Activated CD8-positive, alpha-beta memory T cell treated with anti-CD3 and anti-CD28 coated beads, Interleukin-2, amount 50 U/mL, for 1 hour (primary cell): ENCODE measurements around the gene NYAP1.
A peak's percentile ranks its signal among the peaks of the same experiment; 100 is the strongest.
"Not testable (repeated sequence)": the region's sequence is repeated elsewhere in the genome, so short reads cannot be mapped to it uniquely, and the experiment has no call there.

Experiments
- DNase-seq: peaks from one replicate; pipeline ENCODE4 v3.0.0-alpha.2; 2020; ENCODE audit errors: extremely low read depth

The NYAP1 gene

DNA sequence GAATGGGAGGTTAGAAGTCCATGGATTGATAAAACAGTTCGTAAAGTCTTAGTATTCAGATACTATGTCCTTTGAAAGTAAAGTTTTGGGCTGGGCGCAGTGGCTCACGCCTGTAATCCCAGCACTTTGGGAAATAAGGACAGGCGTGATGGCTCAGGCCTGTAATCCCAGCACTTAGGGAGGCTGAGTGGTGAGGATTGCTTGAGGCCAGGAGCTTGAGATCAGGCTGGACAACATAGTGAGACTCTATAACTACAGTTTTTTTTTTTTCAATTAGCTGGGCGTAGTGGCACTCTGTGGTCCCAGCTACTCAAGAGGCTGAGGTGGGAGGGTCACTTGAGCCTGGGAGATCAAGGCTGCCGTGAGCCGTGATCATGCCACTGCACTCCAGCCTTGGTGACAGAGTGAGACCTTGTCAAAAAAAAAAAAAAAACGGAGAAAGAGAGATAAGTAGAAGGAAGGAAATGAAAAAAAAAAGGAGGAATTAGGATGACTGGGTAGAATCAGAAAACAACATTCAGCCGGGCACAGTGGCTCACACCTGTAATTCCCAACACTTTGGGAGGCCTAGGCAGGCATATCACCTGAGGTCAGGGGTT is 29.6 kb downstream of the NYAP1 start:
- no peak for DNase-seq

- no peak for DNase-seq
These were observed 31.4 kb downstream of the NYAP1 start for GRCh38 chr7:100515072-100515532.

DNA sequence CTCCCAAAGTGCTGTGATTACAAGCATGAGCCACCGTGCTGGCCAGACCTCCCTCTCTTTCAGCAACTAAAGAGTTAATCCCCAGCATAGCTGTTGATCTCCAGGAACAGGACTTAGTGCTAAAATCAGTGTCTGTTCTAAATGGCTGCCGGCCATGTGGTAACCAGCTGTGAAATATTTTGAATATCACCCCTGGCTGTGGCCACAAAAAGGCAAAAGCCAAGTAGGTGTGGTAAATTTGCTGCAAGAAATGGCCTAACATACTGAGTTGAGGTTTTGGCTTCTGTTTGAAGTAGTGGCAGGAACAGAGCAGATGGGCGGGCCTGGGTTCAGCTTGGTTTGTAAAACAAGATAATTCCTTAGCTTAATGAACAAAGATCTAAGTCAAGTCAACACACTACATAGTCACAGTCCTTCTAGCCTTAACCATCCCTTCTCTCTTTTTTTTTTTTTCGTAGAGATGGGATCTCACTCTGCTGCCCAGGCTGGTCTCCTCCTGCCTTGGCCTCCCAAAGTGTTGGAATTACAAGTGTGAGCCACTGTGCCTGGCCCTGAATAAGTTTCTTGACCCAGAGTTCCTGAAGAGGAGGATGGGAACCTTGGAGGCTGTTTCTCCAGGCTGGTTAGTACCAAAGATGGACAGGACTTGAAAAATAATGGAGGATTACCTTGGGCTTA is 32.5 kb downstream of the NYAP1 start:
- peak; percentile 8 for DNase-seq

GRCh38 chr7:100517305-100517704 is 33.6 kb downstream of the NYAP1 start:
- no peak for DNase-seq

DNA sequence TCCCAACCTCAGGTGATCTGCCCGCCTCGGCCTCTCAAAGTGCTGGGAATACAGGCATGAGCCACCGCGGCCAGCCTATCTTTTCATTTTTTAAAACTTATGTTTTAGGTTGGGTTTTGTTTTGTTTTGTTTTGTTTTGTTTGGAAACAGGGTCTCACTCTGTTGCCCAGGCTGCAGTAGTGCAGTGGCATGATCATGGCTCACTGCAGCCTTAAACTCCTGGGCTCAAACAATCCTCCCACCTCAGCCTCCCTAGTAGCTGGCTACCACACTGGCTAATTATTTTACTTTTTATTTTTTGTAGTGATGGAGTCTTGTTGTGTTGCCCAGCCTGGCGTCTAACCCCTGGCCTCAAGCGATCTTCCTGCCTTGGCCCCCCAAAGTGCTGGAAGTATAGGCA is 35.9 kb downstream of the NYAP1 start:
- no peak for DNase-seq

- no peak for DNase-seq
These were observed 36.4 kb downstream of the NYAP1 start for GRCh38 chr7:100520138-100520537.

DNA sequence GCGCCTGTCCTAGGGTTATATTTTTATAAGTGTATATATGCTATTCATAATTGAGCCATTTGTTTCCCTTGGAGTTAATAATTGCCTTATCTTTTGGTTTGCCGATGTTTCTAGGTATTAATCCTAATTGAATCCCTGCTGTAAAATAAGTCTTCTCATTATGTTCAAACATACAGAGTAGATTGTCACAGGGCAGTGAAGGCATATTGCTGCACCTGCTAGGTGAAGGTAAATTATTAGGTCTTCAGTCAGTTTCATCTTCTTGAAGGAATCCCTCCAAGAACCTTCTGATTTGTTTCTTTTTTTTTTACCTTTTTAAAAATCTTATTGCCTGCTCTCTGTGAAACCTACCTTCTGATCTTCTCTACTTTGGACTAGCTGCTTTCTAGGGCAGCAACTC is 37.3 kb downstream of the NYAP1 start:
- no peak for DNase-seq

- not testable (repeated sequence) for DNase-seq
These were observed 38.3 kb downstream of the NYAP1 start for GRCh38 chr7:100521909-100522593.

GRCh38 chr7:100523192-100523591 is 39.5 kb downstream of the NYAP1 start:
- DNase-seq: not testable (repeated sequence)

DNA sequence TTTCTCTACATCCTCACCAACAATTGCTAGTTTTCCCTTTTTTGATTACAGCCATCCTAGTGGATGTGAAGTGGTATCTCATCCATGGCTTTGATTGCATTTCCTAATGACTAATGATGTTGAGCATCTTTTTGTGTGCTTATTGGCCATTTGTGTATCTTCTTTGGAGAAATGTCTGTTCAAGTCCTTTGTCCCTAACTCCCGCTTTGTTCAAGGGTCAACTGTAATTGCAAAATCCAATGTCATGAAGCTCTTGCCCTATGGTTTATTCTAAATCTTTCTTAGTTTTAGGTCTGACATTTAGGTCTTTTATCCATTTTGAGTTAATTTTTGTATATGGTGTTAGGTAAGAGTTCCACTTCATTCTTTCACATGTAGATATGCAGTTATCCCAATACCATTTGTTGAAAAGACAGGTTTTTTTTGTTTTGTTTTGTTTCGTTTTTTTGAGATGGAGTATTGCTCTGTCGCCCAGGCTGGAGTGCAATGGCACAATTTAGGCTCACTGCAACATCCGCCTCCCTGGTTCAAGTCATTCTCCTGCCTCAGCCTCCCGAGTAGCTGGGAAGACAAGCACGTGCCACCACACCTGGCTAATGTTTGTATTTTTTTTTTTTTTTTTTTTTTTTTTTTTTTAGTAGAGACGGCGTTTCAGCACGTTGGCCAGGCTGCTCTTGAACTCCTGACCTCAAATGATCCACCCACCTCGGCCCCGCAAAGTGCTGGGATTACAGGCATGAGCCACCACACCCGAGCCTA is 44.6 kb downstream of the NYAP1 start:
- DNase-seq: not testable (repeated sequence)

GRCh38 chr7:100532165-100533022 is 48.7 kb downstream of the NYAP1 start:
- DNase-seq: no peak

DNA sequence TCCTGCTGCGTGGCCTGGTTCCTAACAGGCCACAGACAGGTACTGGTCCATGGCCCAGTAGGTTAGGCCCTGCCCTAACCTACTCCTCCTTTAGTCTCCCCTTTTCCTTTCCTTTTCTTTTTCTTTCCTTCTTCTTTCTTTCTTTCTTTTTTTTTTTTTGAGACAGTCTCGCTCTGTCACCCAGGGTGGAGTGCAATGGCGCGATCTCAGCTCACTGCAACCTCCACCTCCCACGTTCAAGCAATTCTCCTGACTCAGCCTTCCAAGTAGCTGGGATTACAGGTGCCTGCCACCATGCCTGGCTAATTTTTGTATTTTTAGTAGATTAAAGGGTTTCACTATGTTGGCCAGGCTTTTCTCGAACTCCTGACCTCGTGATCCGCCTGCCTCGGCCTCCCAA is 52.3 kb downstream of the NYAP1 start:
- not testable (repeated sequence) for DNase-seq

- not testable (repeated sequence) for DNase-seq
These were observed 53.0 kb downstream of the NYAP1 start for GRCh38 chr7:100536695-100537094.

DNA sequence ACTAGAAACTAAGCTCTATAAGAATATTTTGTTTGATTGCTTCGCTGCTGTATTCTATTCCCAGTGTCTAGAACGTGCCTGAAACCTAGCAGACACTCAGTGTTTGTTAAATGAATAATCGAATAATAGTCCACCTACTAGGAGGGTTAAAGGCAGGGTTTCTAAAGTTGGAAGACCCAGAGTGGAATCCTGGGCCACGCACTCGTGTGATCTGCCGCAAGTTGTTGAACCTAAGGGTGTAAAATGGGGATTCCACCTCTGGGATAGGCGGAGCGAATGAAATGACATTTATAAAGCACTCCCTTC is 54.6 kb downstream of the NYAP1 start:
- DNase-seq: no peak

DNA sequence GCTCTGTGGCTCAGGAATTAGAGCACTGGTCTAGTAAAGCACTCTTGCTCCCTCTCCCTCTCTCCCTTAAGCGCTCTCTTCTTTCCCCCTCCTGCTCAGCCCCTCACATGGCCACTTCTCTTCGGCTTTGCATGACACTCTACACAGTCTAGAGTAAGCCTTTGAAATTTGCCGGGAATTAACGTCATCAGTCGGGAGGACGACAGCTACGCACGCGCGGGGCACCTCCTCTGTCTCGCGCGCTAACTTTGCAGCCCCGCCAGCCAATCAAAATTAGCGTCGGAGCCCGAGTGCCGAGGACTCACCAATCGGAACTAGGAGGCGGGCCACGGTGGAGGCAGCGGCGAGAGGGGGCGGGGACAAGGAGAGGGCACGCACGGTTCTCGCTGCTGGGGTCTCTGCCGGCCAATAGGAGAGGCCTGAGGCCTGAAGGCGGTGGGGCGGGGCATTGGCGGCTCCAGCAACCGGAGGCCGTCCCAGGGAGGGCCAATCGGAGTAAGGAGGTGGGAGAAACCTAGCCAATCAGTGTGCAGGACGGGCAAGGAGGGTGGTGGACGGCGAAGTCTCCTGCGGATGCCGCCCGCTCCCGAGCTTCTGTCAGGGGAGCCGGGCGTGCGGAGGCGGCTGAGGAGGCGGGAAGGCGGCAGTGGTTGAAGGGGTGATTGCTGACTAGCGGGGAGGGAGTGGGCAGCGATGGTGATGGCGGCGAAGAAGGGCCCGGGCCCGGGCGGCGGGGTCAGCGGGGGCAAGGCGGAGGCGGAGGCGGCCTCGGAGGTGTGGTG is 55.1 kb downstream of the NYAP1 start, which contains the start of gene AGFG2:
TSS of gene AGFG2 (plus strand) at position 550 of the 782 bp plus-strand sequence. CDS start at position 694, 144 bp downstream.
- peak; percentile 100 for DNase-seq

- no peak for DNase-seq
These were observed 55.8 kb downstream of the NYAP1 start for GRCh38 chr7:100539436-100540006.

GRCh38 chr7:100540073-100540723 is 56.5 kb downstream of the NYAP1 start:
- DNase-seq: no peak

DNA sequence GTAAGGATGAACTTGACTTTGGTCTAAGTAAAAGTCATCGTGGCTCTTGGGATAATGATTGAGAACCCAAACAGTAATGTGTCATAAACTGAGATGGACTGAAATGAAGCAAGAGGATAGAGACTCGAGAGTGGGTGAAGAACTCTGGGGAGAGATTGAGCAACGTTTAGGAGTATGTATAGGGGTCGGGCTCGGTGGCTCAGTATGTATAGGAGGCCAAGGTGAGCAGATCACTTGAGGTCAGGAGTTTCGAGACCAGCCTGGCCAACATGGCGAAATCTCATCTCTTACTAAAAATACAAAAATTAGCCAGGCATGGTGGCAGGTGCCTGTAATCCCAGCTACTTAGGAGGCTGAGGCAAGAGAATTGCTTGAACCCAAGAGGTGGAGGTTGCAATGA is 57.6 kb downstream of the NYAP1 start:
- DNase-seq: not testable (repeated sequence)

DNA sequence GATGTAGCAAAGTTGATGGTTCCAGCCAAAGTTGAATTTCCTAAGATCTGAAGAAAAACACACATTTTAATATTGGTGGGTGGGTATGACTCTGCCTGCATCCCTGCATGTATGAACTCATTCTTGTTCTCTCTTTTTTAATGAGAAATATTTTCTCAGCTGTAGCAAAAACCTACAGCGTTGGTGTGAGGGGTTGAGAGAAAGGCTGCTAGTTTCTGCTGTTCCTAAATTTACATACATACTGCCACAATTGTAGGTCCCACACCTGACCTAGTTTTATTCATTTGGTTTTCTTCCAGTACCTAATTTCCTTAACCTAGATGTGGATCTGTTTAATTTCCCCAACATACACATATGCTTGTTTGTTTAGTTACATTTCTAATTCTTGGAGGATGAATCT is 59.9 kb downstream of the NYAP1 start:
- DNase-seq: no peak

DNA sequence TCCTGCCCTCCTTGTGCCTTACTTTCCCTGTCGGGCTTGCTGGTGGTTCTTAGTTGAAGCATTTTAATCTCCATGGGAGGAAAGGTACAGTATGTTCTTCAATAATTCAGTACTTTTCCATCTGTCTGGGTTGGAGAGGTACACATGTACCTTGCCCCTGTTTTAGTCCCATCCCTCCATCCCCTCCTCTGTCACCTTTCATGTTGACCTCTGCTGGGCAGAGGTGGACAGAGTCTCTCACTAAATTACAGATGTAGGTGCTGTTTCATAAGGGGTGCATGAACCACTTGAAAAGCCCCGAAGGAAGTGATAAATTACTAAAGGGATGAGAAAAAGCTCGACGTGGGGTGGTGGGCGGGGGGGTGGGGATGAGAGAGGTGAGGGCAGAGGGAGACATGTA is 60.7 kb downstream of the NYAP1 start:
- no peak for DNase-seq
